ENCODE results near the gene PEX5. TPM values are rescaled to one million over a fixed set of nuclear protein-coding genes. Genes with fewer than 3 reads are reported as not detected.

The PEX5 gene
- total and polyA plus RNA-seq, 11 donors: 9.7 to 45.9 (median 29.9) TPM

GRCh38 chr12:7217475-7218069, 28.1 kb downstream of the PEX5 start:
- Histone ChIP-seq H3K27ac (no peak overlapping the region), H3K27me3 (no peaks in the 10 kb centered on the region), H3K36me3 (peaks cover 0 to 3% (median 0%) of the 10 kb centered on the region in 9 donors), H3K4me3 (no peak overlapping the region), H3K9me3 (peaks cover 0 to 7% (median 0%) of the 10 kb centered on the region in 12 donors), H3K4me1 (no peaks in the 10 kb centered on the region)
- intact Hi-C loops (cut with DNase I): loop anchor here in 5 of 10 donors (2.0 to 5.0 kb wide), 3 partner anchors 243 to 421 kb away; no protein-coding TSS in a partner anchor
- TF ChIP-seq POLR2A (IDR thresholded peaks at IDR 0.05) (no peak), CTCF (IDR thresholded peaks at IDR 0.05) (no peak)
- WGBS, 4 donors: 58 to 64% (median 62%) methylated on average over 7 of the region's 7 CpGs
- DNase-seq (no peak), ATAC-seq (no peak)

- peak in 4 of 5 donors; percentile 59 to 69 (median 64) for DNase-seq
- TF ChIP-seq POLR2A (IDR thresholded peaks at IDR 0.05) (no peak), CTCF (IDR thresholded peaks at IDR 0.05) (peak; percentile 68 to 94 (median 86))
Measured at GRCh38 chr12:7219599-7220243, 30.2 kb downstream of the PEX5 start.

GRCh38 chr12:7221486-7221885, 32.0 kb downstream of the PEX5 start:
- H3K27me3 ChIP-seq: no peaks in the 10 kb centered on the region
- ATAC-seq (no peak), DNase-seq (no peak)
- TF ChIP-seq CTCF (IDR thresholded peaks at IDR 0.05): no peak
- TF ChIP-seq POLR2A (IDR thresholded peaks at IDR 0.05): no peak
- H3K9me3 ChIP-seq: no peaks in the 10 kb centered on the region
- H3K4me3 ChIP-seq: no peak overlapping the region
- no peaks in the 10 kb centered on the region for H3K36me3 ChIP-seq
- 77 to 82% (median 78%) methylated on average over 1 of the region's 1 CpG for WGBS, 4 donors
- no peak overlapping the region for H3K27ac ChIP-seq
- intact Hi-C loops (cut with DNase I): loop anchor here in 5 of 10 donors (2.0 to 5.0 kb wide), 4 partner anchors 236 to 417 kb away; no protein-coding TSS in a partner anchor
- H3K4me1 ChIP-seq: no peaks in the 10 kb centered on the region

More at GRCh38 chr12:7219599-7220243, 30.2 kb downstream of the PEX5 start:
- intact Hi-C loops (cut with DNase I): loop anchor here (1.0 to 5.0 kb wide), 6 partner anchors 238 to 419 kb away; no protein-coding TSS in a partner anchor
- Histone ChIP-seq H3K4me3 (no peak overlapping the region), H3K27ac (no peak overlapping the region), H3K36me3 (no peaks in the 10 kb centered on the region), H3K9me3 (no peaks in the 10 kb centered on the region), H3K27me3 (no peaks in the 10 kb centered on the region), H3K4me1 (no peaks in the 10 kb centered on the region)
- WGBS, 4 donors: 9 to 13% (median 11%) methylated on average over 3 of the region's 3 CpGs
- peak in 3 of 4 donors; percentile 41 to 72 (median 58) for ATAC-seq

- Histone ChIP-seq H3K9me3 (peaks cover 0 to 6% (median 0%) of the 10 kb centered on the region in 12 donors), H3K4me3 (no peak overlapping the region), H3K27me3 (no peaks in the 10 kb centered on the region), H3K4me1 (no peaks in the 10 kb centered on the region), H3K27ac (no peak overlapping the region), H3K36me3 (no peaks in the 10 kb centered on the region)
- TF ChIP-seq POLR2A (IDR thresholded peaks at IDR 0.05) (no peak), CTCF (IDR thresholded peaks at IDR 0.05) (no peak)
- DNase-seq (no peak), ATAC-seq (no peak)
- intact Hi-C loops (cut with DNase I): no loop called here
- WGBS, 4 donors: 83 to 93% (median 88%) methylated on average over 2 of the region's 2 CpGs
Measured at GRCh38 chr12:7229741-7230140, 40.3 kb downstream of the PEX5 start.

Measured in heart left ventricle (tissue), 16 donors.